NB4 (cell line): Measurements from ENCODE around the gene GFRA3.

Experiments
- POLR2A ChIP-seq: IDR thresholded peaks from 2 replicates; pipeline ENCODE4 v1.6.1; 2011; ENCODE audit warnings: mild to moderate bottlenecking; ENCODE audit not compliant: insufficient read length; ENCODE audit errors: extremely low read depth
- TF ChIP-seq, protein P1 (sequence below): IDR thresholded peaks from one replicate; pipeline ENCODE4 v1.5.1; 2012; ENCODE audit warnings: low read depth, low read length

DNA sequence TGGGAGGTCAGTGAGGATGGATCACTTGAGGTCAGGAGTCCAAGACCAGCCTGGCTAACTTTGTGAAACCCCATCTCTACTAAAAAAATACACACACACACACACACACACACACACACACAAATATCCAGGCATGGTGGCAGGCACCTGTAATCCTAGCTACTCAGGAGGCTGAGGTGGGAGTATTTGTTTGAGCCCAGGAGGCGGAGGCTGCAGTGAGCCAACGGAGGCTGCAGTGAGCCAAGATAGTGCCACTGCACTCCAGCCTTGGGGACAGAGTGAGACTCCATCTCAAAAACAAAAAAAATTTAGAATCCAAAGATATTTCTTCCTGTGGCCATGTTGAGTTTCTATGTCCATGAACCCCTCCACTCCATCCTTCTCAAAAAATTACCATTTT lies 39.8 kb downstream of the GFRA3 start:
- TF ChIP-seq, protein P1, sequence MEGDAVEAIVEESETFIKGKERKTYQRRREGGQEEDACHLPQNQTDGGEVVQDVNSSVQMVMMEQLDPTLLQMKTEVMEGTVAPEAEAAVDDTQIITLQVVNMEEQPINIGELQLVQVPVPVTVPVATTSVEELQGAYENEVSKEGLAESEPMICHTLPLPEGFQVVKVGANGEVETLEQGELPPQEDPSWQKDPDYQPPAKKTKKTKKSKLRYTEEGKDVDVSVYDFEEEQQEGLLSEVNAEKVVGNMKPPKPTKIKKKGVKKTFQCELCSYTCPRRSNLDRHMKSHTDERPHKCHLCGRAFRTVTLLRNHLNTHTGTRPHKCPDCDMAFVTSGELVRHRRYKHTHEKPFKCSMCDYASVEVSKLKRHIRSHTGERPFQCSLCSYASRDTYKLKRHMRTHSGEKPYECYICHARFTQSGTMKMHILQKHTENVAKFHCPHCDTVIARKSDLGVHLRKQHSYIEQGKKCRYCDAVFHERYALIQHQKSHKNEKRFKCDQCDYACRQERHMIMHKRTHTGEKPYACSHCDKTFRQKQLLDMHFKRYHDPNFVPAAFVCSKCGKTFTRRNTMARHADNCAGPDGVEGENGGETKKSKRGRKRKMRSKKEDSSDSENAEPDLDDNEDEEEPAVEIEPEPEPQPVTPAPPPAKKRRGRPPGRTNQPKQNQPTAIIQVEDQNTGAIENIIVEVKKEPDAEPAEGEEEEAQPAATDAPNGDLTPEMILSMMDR, result no peak
- TF ChIP-seq POLR2A, result no peak
